ENCODE measurements around the gene FAM47C. TPM values are rescaled to one million over a fixed set of nuclear protein-coding genes. Genes with fewer than 3 reads are reported as not detected.
"Not testable (repeated sequence)": the region's sequence is repeated elsewhere in the genome, so short reads cannot be mapped to it uniquely, and the experiment has no call there.

FAM47C gene
- not detected in 2 replicates for total RNA-seq (2014; rRNA removed; shearing (Covaris generic); ENCODE audit: low replicate concordance)

- H3K9ac ChIP-seq (ENCODE audit: low read length); H3K27me3 ChIP-seq (ENCODE audit: low read length); H3K79me2 ChIP-seq (ENCODE audit: low read length); H3K4me1 ChIP-seq (ENCODE audit: low read length); H3K9me2 ChIP-seq (replicated peaks; ENCODE audit: insufficient read depth, low read length); H3K9me3 ChIP-seq (ENCODE audit: low read length); H3K4me3 ChIP-seq (ENCODE audit: low read length); H4K20me1 ChIP-seq (ENCODE audit: insufficient read depth, low read depth, low read length); H3K36me3 ChIP-seq (ENCODE audit: insufficient read depth, low read length); H3K27ac ChIP-seq (ENCODE audit: low read length); DNase-seq; H2AFZ ChIP-seq (ENCODE audit: low read length); H3K4me2 ChIP-seq (ENCODE audit: low read depth, low read length, poor library complexity, severe bottlenecking): not testable (repeated sequence)
Observed at GRCh38 chrX:37008182-37008581, at the start of gene FAM47C. TSS of gene FAM47C (plus strand) at chrX:37008366. CDS start at chrX:37008411, 45 bp downstream.

GRCh38 chrX:36961590-36961989 lies 46.6 kb upstream of the FAM47C start:
- no peaks in the 10 kb centered on the region for H3K9me2 ChIP-seq (replicated peaks; ENCODE audit: insufficient read depth, low read length)
- no peak overlapping the region for H3K27ac ChIP-seq (ENCODE audit: low read length)
- H4K20me1 ChIP-seq (ENCODE audit: insufficient read depth, low read depth, low read length): no peaks in the 10 kb centered on the region
- no peaks in the 10 kb centered on the region for H3K27me3 ChIP-seq (ENCODE audit: low read length)
- H3K4me2 ChIP-seq (ENCODE audit: low read depth, low read length, poor library complexity, severe bottlenecking): no peak overlapping the region
- no peak overlapping the region for H3K9ac ChIP-seq (ENCODE audit: low read length)
- H2AFZ ChIP-seq (ENCODE audit: low read length): no peak overlapping the region
- no peak for DNase-seq
- peaks cover 6% of the 10 kb centered on the region; the same call in 1 of the 2 replicates for H3K9me3 ChIP-seq (ENCODE audit: low read length)
- no peaks in the 10 kb centered on the region for H3K36me3 ChIP-seq (ENCODE audit: insufficient read depth, low read length)
- H3K79me2 ChIP-seq (ENCODE audit: low read length): no peaks in the 10 kb centered on the region
- no peaks in the 10 kb centered on the region for H3K4me1 ChIP-seq (ENCODE audit: low read length)
- H3K4me3 ChIP-seq (ENCODE audit: low read length): no peak overlapping the region

GRCh38 chrX:36963069-36963808 lies 44.9 kb upstream of the FAM47C start:
- Histone ChIP-seq H3K4me1 (ENCODE audit: low read length) (no peaks in the 10 kb centered on the region), H3K4me2 (ENCODE audit: low read depth, low read length, poor library complexity, severe bottlenecking) (no peak overlapping the region), H3K9me2 (replicated peaks; ENCODE audit: insufficient read depth, low read length) (no peaks in the 10 kb centered on the region), H3K9me3 (ENCODE audit: low read length) (peaks cover 5% of the 10 kb centered on the region; the same call in 1 of the 2 replicates), H3K4me3 (ENCODE audit: low read length) (no peak overlapping the region), H3K27me3 (ENCODE audit: low read length) (no peaks in the 10 kb centered on the region), H4K20me1 (ENCODE audit: insufficient read depth, low read depth, low read length) (no peaks in the 10 kb centered on the region), H3K36me3 (ENCODE audit: insufficient read depth, low read length) (no peaks in the 10 kb centered on the region), H3K27ac (ENCODE audit: low read length) (no peak overlapping the region), H2AFZ (ENCODE audit: low read length) (no peak overlapping the region), H3K79me2 (ENCODE audit: low read length) (no peaks in the 10 kb centered on the region), H3K9ac (ENCODE audit: low read length) (no peak overlapping the region)
- DNase-seq: no peak

- H3K4me1 ChIP-seq (ENCODE audit: low read length): no peaks in the 10 kb centered on the region
- no peak for DNase-seq
- no peak overlapping the region for H3K4me2 ChIP-seq (ENCODE audit: low read depth, low read length, poor library complexity, severe bottlenecking)
- no peaks in the 10 kb centered on the region for H4K20me1 ChIP-seq (ENCODE audit: insufficient read depth, low read depth, low read length)
- no peak overlapping the region for H2AFZ ChIP-seq (ENCODE audit: low read length)
- no peak overlapping the region for H3K27ac ChIP-seq (ENCODE audit: low read length)
- H3K36me3 ChIP-seq (ENCODE audit: insufficient read depth, low read length): no peaks in the 10 kb centered on the region
- H3K9ac ChIP-seq (ENCODE audit: low read length): no peak overlapping the region
- no peak overlapping the region for H3K4me3 ChIP-seq (ENCODE audit: low read length)
- no peaks in the 10 kb centered on the region for H3K9me3 ChIP-seq (ENCODE audit: low read length)
- no peaks in the 10 kb centered on the region for H3K9me2 ChIP-seq (replicated peaks; ENCODE audit: insufficient read depth, low read length)
- H3K27me3 ChIP-seq (ENCODE audit: low read length): no peaks in the 10 kb centered on the region
- no peaks in the 10 kb centered on the region for H3K79me2 ChIP-seq (ENCODE audit: low read length)
Observed at GRCh38 chrX:36963852-36964251, 44.3 kb upstream of the FAM47C start.

- no peak overlapping the region for H3K27ac ChIP-seq (ENCODE audit: low read length)
- H3K9me3 ChIP-seq (ENCODE audit: low read length): no peaks in the 10 kb centered on the region
- H3K9ac ChIP-seq (ENCODE audit: low read length): no peak overlapping the region
- no peak overlapping the region for H3K4me3 ChIP-seq (ENCODE audit: low read length)
- no peak overlapping the region for H2AFZ ChIP-seq (ENCODE audit: low read length)
- H3K36me3 ChIP-seq (ENCODE audit: insufficient read depth, low read length): no peaks in the 10 kb centered on the region
- no peaks in the 10 kb centered on the region for H3K4me1 ChIP-seq (ENCODE audit: low read length)
- no peaks in the 10 kb centered on the region for H4K20me1 ChIP-seq (ENCODE audit: insufficient read depth, low read depth, low read length)
- no peaks in the 10 kb centered on the region for H3K27me3 ChIP-seq (ENCODE audit: low read length)
- no peaks in the 10 kb centered on the region for H3K9me2 ChIP-seq (replicated peaks; ENCODE audit: insufficient read depth, low read length)
- H3K79me2 ChIP-seq (ENCODE audit: low read length): no peaks in the 10 kb centered on the region
- no peak for DNase-seq
- no peak overlapping the region for H3K4me2 ChIP-seq (ENCODE audit: low read depth, low read length, poor library complexity, severe bottlenecking)
Observed at GRCh38 chrX:36973575-36973974, 34.6 kb upstream of the FAM47C start.

GRCh38 chrX:36974911-36975310 lies 33.3 kb upstream of the FAM47C start:
- Histone ChIP-seq H2AFZ (ENCODE audit: low read length) (no peak overlapping the region), H3K36me3 (ENCODE audit: insufficient read depth, low read length) (no peaks in the 10 kb centered on the region), H3K4me2 (ENCODE audit: low read depth, low read length, poor library complexity, severe bottlenecking) (no peak overlapping the region), H3K79me2 (ENCODE audit: low read length) (no peaks in the 10 kb centered on the region), H3K27ac (ENCODE audit: low read length) (no peak overlapping the region), H3K9ac (ENCODE audit: low read length) (no peak overlapping the region), H3K9me3 (ENCODE audit: low read length) (no peaks in the 10 kb centered on the region), H3K27me3 (ENCODE audit: low read length) (no peaks in the 10 kb centered on the region), H3K4me3 (ENCODE audit: low read length) (no peak overlapping the region), H3K4me1 (ENCODE audit: low read length) (no peaks in the 10 kb centered on the region), H4K20me1 (ENCODE audit: insufficient read depth, low read depth, low read length) (no peaks in the 10 kb centered on the region), H3K9me2 (replicated peaks; ENCODE audit: insufficient read depth, low read length) (no peaks in the 10 kb centered on the region)
- no peak for DNase-seq

- H3K4me3 ChIP-seq (ENCODE audit: low read length): no peak overlapping the region
- no peaks in the 10 kb centered on the region for H3K27me3 ChIP-seq (ENCODE audit: low read length)
- H3K9ac ChIP-seq (ENCODE audit: low read length): no peak overlapping the region
- H3K9me2 ChIP-seq (replicated peaks; ENCODE audit: insufficient read depth, low read length): no peaks in the 10 kb centered on the region
- H2AFZ ChIP-seq (ENCODE audit: low read length): no peak overlapping the region
- H4K20me1 ChIP-seq (ENCODE audit: insufficient read depth, low read depth, low read length): no peaks in the 10 kb centered on the region
- H3K9me3 ChIP-seq (ENCODE audit: low read length): no peaks in the 10 kb centered on the region
- DNase-seq: no peak
- H3K4me1 ChIP-seq (ENCODE audit: low read length): no peaks in the 10 kb centered on the region
- no peaks in the 10 kb centered on the region for H3K79me2 ChIP-seq (ENCODE audit: low read length)
- H3K4me2 ChIP-seq (ENCODE audit: low read depth, low read length, poor library complexity, severe bottlenecking): no peak overlapping the region
- no peaks in the 10 kb centered on the region for H3K36me3 ChIP-seq (ENCODE audit: insufficient read depth, low read length)
- no peak overlapping the region for H3K27ac ChIP-seq (ENCODE audit: low read length)
Observed at GRCh38 chrX:36978886-36979285, 29.3 kb upstream of the FAM47C start.

- Histone ChIP-seq H3K36me3 (ENCODE audit: insufficient read depth, low read length) (no peaks in the 10 kb centered on the region), H4K20me1 (ENCODE audit: insufficient read depth, low read depth, low read length) (no peaks in the 10 kb centered on the region), H3K9me3 (ENCODE audit: low read length) (no peaks in the 10 kb centered on the region), H3K9ac (ENCODE audit: low read length) (no peak overlapping the region), H3K4me2 (ENCODE audit: low read depth, low read length, poor library complexity, severe bottlenecking) (no peak overlapping the region), H3K4me3 (ENCODE audit: low read length) (no peak overlapping the region), H3K27ac (ENCODE audit: low read length) (no peak overlapping the region), H3K27me3 (ENCODE audit: low read length) (no peaks in the 10 kb centered on the region), H3K79me2 (ENCODE audit: low read length) (no peaks in the 10 kb centered on the region), H3K9me2 (replicated peaks; ENCODE audit: insufficient read depth, low read length) (no peaks in the 10 kb centered on the region), H2AFZ (ENCODE audit: low read length) (no peak overlapping the region), H3K4me1 (ENCODE audit: low read length) (no peaks in the 10 kb centered on the region)
- DNase-seq: no peak
Observed at GRCh38 chrX:36983831-36984230, 24.3 kb upstream of the FAM47C start.
